ENCODE results near the gene PCOLCE2.
A peak's percentile ranks its signal among the peaks of the same experiment; 100 is the strongest.

Gene PCOLCE2

GRCh38 chr3:142934128-142934886 lies 45.4 kb upstream of the PCOLCE2 start:
- no peak for TF ChIP-seq CREB1 (IDR thresholded peaks at IDR 0.05; ENCODE audit: low read depth)
- TF ChIP-seq YY1 (IDR thresholded peaks at IDR 0.05; ENCODE audit: low read depth): no peak
- no peak for TF ChIP-seq EP300 (IDR thresholded peaks at IDR 0.05; ENCODE audit: borderline replicate concordance)
- no peak for TF ChIP-seq EGR1 (IDR thresholded peaks at IDR 0.05)
- TF ChIP-seq RAD21 (IDR thresholded peaks at IDR 0.05; ENCODE audit: low read depth): no peak

- TF ChIP-seq EGR1 (IDR thresholded peaks at IDR 0.05): no peak
- TF ChIP-seq REST (IDR thresholded peaks at IDR 0.05; ENCODE audit: low read depth): no peak
- TF ChIP-seq USF1 (IDR thresholded peaks at IDR 0.05): no peak
- TF ChIP-seq MAX (IDR thresholded peaks at IDR 0.05): no peak
- no peak for TF ChIP-seq EP300 (IDR thresholded peaks at IDR 0.05; ENCODE audit: borderline replicate concordance)
- no peak for TF ChIP-seq FOXM1 (IDR thresholded peaks at IDR 0.05; ENCODE audit: borderline replicate concordance, low read depth)
- no peak for TF ChIP-seq CREB1 (IDR thresholded peaks at IDR 0.05; ENCODE audit: low read depth)
- no peak for TF ChIP-seq CEBPB (IDR thresholded peaks at IDR 0.05)
- TF ChIP-seq TEAD4 (IDR thresholded peaks at IDR 0.05): no peak
- no peak; the same call in 1 of the 2 replicates for TF ChIP-seq RAD21 (IDR thresholded peaks at IDR 0.05; ENCODE audit: low read depth)
- TF ChIP-seq ZBTB7A (IDR thresholded peaks at IDR 0.05; ENCODE audit: low read depth): no peak
- TF ChIP-seq TAF1 (IDR thresholded peaks at IDR 0.05; ENCODE audit: low read depth): no peak
- no peak for TF ChIP-seq TCF12 (IDR thresholded peaks at IDR 0.05; ENCODE audit: low read depth)
- no peak for TF ChIP-seq YY1 (IDR thresholded peaks at IDR 0.05; ENCODE audit: low read depth)
- no peak for TF ChIP-seq NFIC (IDR thresholded peaks at IDR 0.05)
Measured at GRCh38 chr3:142931222-142931621, 42.3 kb upstream of the PCOLCE2 start.

- TF ChIP-seq TAF1 (IDR thresholded peaks at IDR 0.05; ENCODE audit: low read depth): no peak
- TF ChIP-seq YY1 (IDR thresholded peaks at IDR 0.05; ENCODE audit: low read depth): no peak
- TF ChIP-seq CREB1 (IDR thresholded peaks at IDR 0.05; ENCODE audit: low read depth): no peak
- TF ChIP-seq FOXM1 (IDR thresholded peaks at IDR 0.05; ENCODE audit: borderline replicate concordance, low read depth): no peak
- no peak for TF ChIP-seq REST (IDR thresholded peaks at IDR 0.05; ENCODE audit: low read depth)
- TF ChIP-seq CEBPB (IDR thresholded peaks at IDR 0.05): no peak
- TF ChIP-seq TCF12 (IDR thresholded peaks at IDR 0.05; ENCODE audit: low read depth): no peak
- TF ChIP-seq TEAD4 (IDR thresholded peaks at IDR 0.05): no peak
- TF ChIP-seq MAX (IDR thresholded peaks at IDR 0.05): no peak
- TF ChIP-seq ZBTB7A (IDR thresholded peaks at IDR 0.05; ENCODE audit: low read depth): no peak
- TF ChIP-seq EGR1 (IDR thresholded peaks at IDR 0.05): no peak
- TF ChIP-seq USF1 (IDR thresholded peaks at IDR 0.05): no peak
- no peak for TF ChIP-seq RAD21 (IDR thresholded peaks at IDR 0.05; ENCODE audit: low read depth)
- TF ChIP-seq NFIC (IDR thresholded peaks at IDR 0.05): no peak
- TF ChIP-seq EP300 (IDR thresholded peaks at IDR 0.05; ENCODE audit: borderline replicate concordance): no peak
Measured at GRCh38 chr3:142930463-142930862, 41.6 kb upstream of the PCOLCE2 start.

GRCh38 chr3:142929890-142930289 lies 41.0 kb upstream of the PCOLCE2 start:
- TF ChIP-seq ZBTB7A (IDR thresholded peaks at IDR 0.05; ENCODE audit: low read depth): no peak
- TF ChIP-seq USF1 (IDR thresholded peaks at IDR 0.05): no peak

GRCh38 chr3:142929109-142929508 lies 40.2 kb upstream of the PCOLCE2 start:
- TF ChIP-seq RAD21 (IDR thresholded peaks at IDR 0.05; ENCODE audit: low read depth) (peak; percentile 55; the same call in 1 of the 2 replicates), USF1 (IDR thresholded peaks at IDR 0.05) (no peak)
